SU-DHL-6 (cell line): ENCODE measurements around the gene ALOX12.

Experiments used
- H2AFZ ChIP-seq: fragments of 200-600 bp; sonication (generic); 2 replicates; pipeline ENCODE4 v1.6.1; 2014; ENCODE audit warnings: low read depth, mild to moderate bottlenecking, moderate library complexity, mixed read lengths, antibody characterized with exemption, low read length; ENCODE audit not compliant: severe bottlenecking
- H3F3A ChIP-seq: fragments of 200-600 bp; shearing (Covaris generic); 2 replicates; pipeline ENCODE4 v1.6.0; 2016; ENCODE audit warnings: antibody characterized with exemption, mild to moderate bottlenecking; ENCODE audit not compliant: insufficient read depth
- H3K27ac ChIP-seq: fragments of 200-600 bp; sonication (generic); 2 replicates; pipeline ENCODE4 v1.5.1; 2016; ENCODE audit warnings: low read depth, mild to moderate bottlenecking, low read length, moderate library complexity, mixed read lengths
- H3K27me3 ChIP-seq: fragments of 200-600 bp; sonication (generic), shearing (Covaris generic); 2 replicates; pipeline ENCODE4 v1.6.0; 2014; ENCODE audit warnings: mild to moderate bottlenecking, low read length
- H3K36me3 ChIP-seq: fragments of 200-600 bp; sonication (generic); 2 replicates; pipeline ENCODE4 v1.6.1; 2014; ENCODE audit warnings: mild to moderate bottlenecking, low read length, mixed read lengths
- H3K4me2 ChIP-seq: fragments of 300-600, 200-600 bp; shearing (Covaris generic), sonication (generic); 2 replicates; pipeline ENCODE4 v1.6.0; 2014; ENCODE audit warnings: low read length, low read depth, mild to moderate bottlenecking; ENCODE audit not compliant: poor library complexity, severe bottlenecking
- H3K4me3 ChIP-seq: fragments of 200-600 bp; sonication (generic); 2 replicates; pipeline ENCODE4 v1.5.1; 2014; ENCODE audit warnings: antibody characterized with exemption, low read length, mild to moderate bottlenecking, mixed read lengths; ENCODE audit not compliant: insufficient read depth, poor library complexity, severe bottlenecking
- H3K79me2 ChIP-seq: fragments of 200-600 bp; sonication (generic); 2 replicates; pipeline ENCODE4 v1.6.1; 2014; ENCODE audit warnings: mild to moderate bottlenecking, low read length, moderate library complexity; ENCODE audit not compliant: insufficient read depth
- H3K9ac ChIP-seq: fragments of 200-600 bp; sonication (generic); 2 replicates; pipeline ENCODE4 v1.7.0; 2014; ENCODE audit warnings: mild to moderate bottlenecking, low read length
- H3K9me2 ChIP-seq: fragments of 200-600 bp; sonication (generic); replicated peaks from 2 replicates; pipeline ENCODE4 v1.6.1; 2014; ENCODE audit warnings: low read length; ENCODE audit not compliant: insufficient read depth
- H3K9me3 ChIP-seq: fragments of 200-600 bp; sonication (generic); 2 replicates; pipeline ENCODE4 v1.6.1; 2014; ENCODE audit warnings: low read length, mixed read lengths; ENCODE audit not compliant: insufficient read depth
- H4K20me1 ChIP-seq: fragments of 200-600 bp; sonication (generic); 2 replicates; pipeline ENCODE4 v1.6.1; 2014; ENCODE audit warnings: low read depth, mild to moderate bottlenecking, antibody characterized with exemption, low read length, moderate library complexity, mixed read lengths
- EZH2phosphoT487 ChIP-seq: fragments of 200-600 bp; sonication (generic), shearing (Covaris generic); conservative IDR thresholded peaks from 2 replicates; pipeline ENCODE4 v1.6.1; 2018; ENCODE audit warnings: mild to moderate bottlenecking, antibody characterized with exemption, low read length, moderate library complexity, mixed read lengths
- TF ChIP-seq, protein P1 (sequence below): fragments of 200-600 bp; sonication (generic); IDR thresholded peaks from one replicate; pipeline ENCODE4 v1.5.1; 2017; ENCODE audit warnings: antibody characterized with exemption, mild to moderate bottlenecking, low read length, moderate library complexity; ENCODE audit not compliant: insufficient read depth, poor library complexity, severe bottlenecking

ALOX12 gene

GRCh38 chr17:7005716-7006115 lies 9.9 kb downstream of the ALOX12 start:
- no peaks in the 10 kb centered on the region for H3K9me3 ChIP-seq
- no peaks in the 10 kb centered on the region; the same call in 1 of the 2 replicates for H3K36me3 ChIP-seq
- no peaks in the 10 kb centered on the region for H3K9me2 ChIP-seq
- H3K4me3 ChIP-seq = no peak overlapping the region
- TF ChIP-seq EZH2phosphoT487 = no peak
- TF ChIP-seq, protein P1, sequence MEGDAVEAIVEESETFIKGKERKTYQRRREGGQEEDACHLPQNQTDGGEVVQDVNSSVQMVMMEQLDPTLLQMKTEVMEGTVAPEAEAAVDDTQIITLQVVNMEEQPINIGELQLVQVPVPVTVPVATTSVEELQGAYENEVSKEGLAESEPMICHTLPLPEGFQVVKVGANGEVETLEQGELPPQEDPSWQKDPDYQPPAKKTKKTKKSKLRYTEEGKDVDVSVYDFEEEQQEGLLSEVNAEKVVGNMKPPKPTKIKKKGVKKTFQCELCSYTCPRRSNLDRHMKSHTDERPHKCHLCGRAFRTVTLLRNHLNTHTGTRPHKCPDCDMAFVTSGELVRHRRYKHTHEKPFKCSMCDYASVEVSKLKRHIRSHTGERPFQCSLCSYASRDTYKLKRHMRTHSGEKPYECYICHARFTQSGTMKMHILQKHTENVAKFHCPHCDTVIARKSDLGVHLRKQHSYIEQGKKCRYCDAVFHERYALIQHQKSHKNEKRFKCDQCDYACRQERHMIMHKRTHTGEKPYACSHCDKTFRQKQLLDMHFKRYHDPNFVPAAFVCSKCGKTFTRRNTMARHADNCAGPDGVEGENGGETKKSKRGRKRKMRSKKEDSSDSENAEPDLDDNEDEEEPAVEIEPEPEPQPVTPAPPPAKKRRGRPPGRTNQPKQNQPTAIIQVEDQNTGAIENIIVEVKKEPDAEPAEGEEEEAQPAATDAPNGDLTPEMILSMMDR = no peak
- peaks cover 3% of the 10 kb centered on the region; the same call in 1 of the 2 replicates for H3F3A ChIP-seq
- H2AFZ ChIP-seq = no peak overlapping the region
- no peak overlapping the region for H3K27ac ChIP-seq
- peaks cover 38% of the 10 kb centered on the region for H3K79me2 ChIP-seq
- H4K20me1 ChIP-seq = peaks cover 3% of the 10 kb centered on the region; the same call in 1 of the 2 replicates
- H3K27me3 ChIP-seq = no peaks in the 10 kb centered on the region
- no peak overlapping the region for H3K9ac ChIP-seq
- no peak overlapping the region for H3K4me2 ChIP-seq

- H3K27ac ChIP-seq = no peak overlapping the region
- no peak overlapping the region for H3K4me2 ChIP-seq
- TF ChIP-seq, protein P1 = no peak
- no peak for TF ChIP-seq EZH2phosphoT487
- no peaks in the 10 kb centered on the region for H3K27me3 ChIP-seq
- peaks cover 3% of the 10 kb centered on the region; the same call in 1 of the 2 replicates for H4K20me1 ChIP-seq
- no peaks in the 10 kb centered on the region; the same call in 1 of the 2 replicates for H3K36me3 ChIP-seq
- H3K4me3 ChIP-seq = no peak overlapping the region
- no peak overlapping the region for H2AFZ ChIP-seq
- no peak overlapping the region for H3K9ac ChIP-seq
- H3K9me2 ChIP-seq = no peaks in the 10 kb centered on the region
- no peaks in the 10 kb centered on the region for H3K9me3 ChIP-seq
- peaks cover 3% of the 10 kb centered on the region; the same call in 1 of the 2 replicates for H3F3A ChIP-seq
- peaks cover 52% of the 10 kb centered on the region for H3K79me2 ChIP-seq
Observed at GRCh38 chr17:7007143-7007542, 11.3 kb downstream of the ALOX12 start.

DNA sequence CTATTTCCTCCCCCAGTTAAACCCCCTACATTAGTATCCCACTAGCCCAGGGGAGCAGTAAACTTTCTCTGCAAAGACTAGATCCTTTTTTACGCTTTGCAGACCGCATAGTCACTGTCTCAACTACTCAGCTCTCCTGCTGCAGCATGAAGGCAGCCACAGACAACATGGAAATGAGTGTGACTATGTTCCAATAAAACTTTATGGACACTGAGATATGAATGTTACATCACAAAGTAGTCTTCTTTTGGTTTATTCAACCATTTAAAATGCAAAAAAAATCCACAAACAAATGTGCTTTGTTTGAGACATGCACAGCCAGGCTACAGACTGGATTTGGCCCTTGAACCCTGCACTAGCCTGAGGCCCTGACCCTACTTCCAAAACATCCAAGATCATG lies 14.7 kb downstream of the ALOX12 start:
- no peak overlapping the region for H3K27ac ChIP-seq
- peaks cover 56% of the 10 kb centered on the region for H3K79me2 ChIP-seq
- TF ChIP-seq, protein P1 = no peak
- TF ChIP-seq EZH2phosphoT487 = no peak
- no peaks in the 10 kb centered on the region for H3K9me3 ChIP-seq
- H3K27me3 ChIP-seq = no peaks in the 10 kb centered on the region
- H3K9ac ChIP-seq = no peak overlapping the region
- H3K9me2 ChIP-seq = no peaks in the 10 kb centered on the region
- no peak overlapping the region for H3K4me3 ChIP-seq
- H3F3A ChIP-seq = peaks cover 21% of the 10 kb centered on the region
- H3K36me3 ChIP-seq = no peaks in the 10 kb centered on the region
- peak overlapping the region; percentile 99 for H3K4me2 ChIP-seq
- H4K20me1 ChIP-seq = no peaks in the 10 kb centered on the region
- H2AFZ ChIP-seq = no peak overlapping the region
